HG02610 (cell line): Measurements from ENCODE around the gene CREBBP.

Source experiments
- ATAC-seq: cut with Tn5 transposase; IDR thresholded peaks from one replicate; pipeline ENCODE4 v1.9.1; 2021; ENCODE audit warnings: mild to moderate bottlenecking, moderate library complexity; ENCODE audit not compliant: unreplicated experiment

Gene CREBBP

GRCh38 chr16:3690980-3691720 lies 189.4 kb downstream of the CREBBP start:
- no peak for ATAC-seq

- peak; percentile 72 for ATAC-seq
Observed at GRCh38 chr16:3690470-3690928, 190.0 kb downstream of the CREBBP start.

DNA sequence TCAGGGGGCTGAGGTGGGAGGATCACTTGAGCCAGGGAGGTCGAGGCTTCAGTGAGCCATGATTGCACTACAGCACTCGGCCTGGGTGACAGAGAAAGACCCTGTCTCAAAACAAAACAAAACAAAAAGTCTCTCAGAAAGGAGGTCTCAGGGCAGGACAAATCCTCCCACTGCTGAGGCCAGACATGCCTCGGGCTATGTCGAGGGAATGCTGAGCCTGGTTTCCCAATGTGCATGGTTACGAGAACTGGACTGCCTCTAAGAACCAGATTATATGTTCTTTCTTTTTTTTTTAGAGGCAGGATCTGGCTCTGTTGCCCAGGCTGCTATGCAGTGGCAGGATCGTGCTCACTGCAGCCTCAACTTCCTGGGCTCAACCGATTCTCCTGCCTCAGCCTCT lies 190.8 kb downstream of the CREBBP start:
- ATAC-seq, result no peak

- no peak for ATAC-seq
Observed at GRCh38 chr16:3687792-3688191, 192.7 kb downstream of the CREBBP start.

DNA sequence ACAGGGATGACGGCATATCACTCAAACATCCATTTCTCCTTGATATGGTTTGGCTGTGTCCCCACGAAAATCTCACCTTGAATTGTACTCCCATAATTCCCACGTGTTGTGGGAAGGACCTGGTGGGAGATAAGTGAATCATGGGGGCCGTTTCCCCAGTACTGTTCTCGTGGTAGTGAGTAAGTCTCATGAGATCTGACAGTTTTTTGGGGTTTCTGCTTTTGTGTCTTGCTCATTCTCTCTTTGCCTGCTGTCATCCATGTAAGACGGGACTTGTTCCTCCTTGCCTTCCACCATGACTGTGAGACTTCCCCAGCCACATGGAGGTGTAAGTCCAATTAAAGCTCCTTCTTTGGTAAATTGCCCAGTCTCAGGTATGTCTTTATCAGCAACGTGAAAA lies 193.5 kb downstream of the CREBBP start:
- ATAC-seq, result no peak

DNA sequence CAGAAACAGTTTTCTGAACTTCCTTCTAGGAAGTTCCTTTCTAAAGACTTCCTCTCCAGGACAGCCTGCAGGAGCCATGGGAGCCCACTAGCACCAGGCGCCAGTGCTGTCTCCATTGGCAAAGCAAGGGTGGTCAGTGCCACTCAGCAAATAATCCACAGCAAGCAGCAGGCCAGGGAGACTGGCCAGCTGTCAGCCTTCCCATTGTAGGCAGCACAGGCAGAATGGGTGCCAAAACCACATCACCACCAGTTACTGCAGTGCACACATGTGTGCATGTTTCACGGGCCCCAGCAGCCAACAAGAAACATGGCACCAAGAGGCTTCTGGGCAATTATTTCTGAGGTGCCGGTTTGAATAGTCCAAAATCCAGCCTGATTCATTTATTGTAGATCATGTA lies 199.3 kb downstream of the CREBBP start:
- no peak for ATAC-seq

DNA sequence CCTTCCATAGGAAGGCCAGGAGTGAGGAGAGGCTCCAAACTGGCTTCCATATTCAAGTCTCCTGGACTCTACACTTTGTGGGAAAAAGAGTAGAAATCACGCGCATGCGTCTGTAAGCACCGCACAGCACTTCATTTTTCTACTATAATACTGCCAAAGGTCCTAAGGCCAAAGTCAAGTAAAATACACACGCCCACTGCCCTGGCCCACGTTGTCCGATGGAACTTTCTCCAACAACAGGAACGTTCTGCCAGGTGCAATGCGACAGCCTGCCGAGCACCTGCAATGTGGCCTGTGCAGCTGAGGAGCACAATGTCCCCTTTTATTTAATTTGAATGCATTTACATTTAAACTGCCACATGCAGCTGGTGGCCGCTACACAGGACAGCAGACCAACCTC lies 202.5 kb downstream of the CREBBP start:
- no peak for ATAC-seq

GRCh38 chr16:3675601-3676130 lies 204.8 kb downstream of the CREBBP start:
- ATAC-seq, result no peak
